ENCODE data around the gene AKR1C1.
A peak's percentile ranks its signal among the peaks of the same experiment; 100 is the strongest.
"Not testable (repeated sequence)": the region's sequence is repeated elsewhere in the genome, so short reads cannot be mapped to it uniquely, and the experiment has no call there.

Gene AKR1C1

DNA sequence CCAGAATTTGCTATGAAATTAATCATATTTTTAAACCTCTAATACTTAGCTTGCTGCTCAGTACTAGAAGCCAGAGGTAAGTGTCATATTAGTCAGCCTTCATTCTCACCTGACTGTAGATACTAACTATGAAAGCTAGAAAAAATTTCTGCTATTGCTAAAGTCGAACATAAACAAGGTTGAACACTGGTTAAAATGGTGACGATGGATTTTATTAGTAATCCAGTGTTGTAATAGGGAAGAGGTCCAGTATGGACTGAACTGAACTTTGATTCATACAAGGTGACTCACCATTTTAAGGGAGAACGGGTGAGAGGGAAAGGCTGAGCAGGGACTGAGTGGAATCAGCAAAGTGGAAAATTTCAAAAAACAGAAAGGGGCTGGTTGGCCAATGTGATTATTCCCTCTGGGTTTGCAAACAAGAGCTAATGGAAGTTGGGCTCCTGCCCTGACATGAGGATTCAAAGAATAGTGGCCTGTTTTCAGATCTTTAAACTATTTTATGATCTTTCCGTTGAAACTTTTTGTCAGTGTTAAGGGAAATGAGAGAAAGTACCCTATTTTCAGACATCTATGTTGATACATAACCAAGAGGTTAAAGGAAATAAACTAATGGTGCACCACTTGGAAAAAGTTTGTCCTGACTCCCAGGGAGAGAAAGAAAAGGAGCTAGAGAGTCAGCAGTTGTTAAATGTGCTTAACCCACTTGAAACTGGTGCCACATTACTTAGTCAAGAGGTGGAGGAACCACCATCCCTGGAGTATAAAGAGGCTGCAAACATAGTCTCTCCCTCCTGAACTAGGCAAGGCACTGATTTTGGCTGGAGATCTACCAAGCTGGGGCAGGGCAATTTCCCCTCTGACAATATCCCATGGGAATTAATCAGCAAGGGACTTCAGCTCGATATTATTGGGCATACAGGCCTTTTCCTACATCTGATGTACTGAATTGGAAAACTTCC is 15.3 kb upstream of the AKR1C1 start:
- DNase-seq, result no peak

GRCh38 chr10:4951512-4952162 is 11.6 kb upstream of the AKR1C1 start:
- DNase-seq, result not testable (repeated sequence)

GRCh38 chr10:4953405-4953804 is 9.8 kb upstream of the AKR1C1 start:
- DNase-seq, result no peak

- not testable (repeated sequence) for DNase-seq
Measured at GRCh38 chr10:4956088-4956487, 7.1 kb upstream of the AKR1C1 start.

- not testable (repeated sequence) for DNase-seq
Measured at GRCh38 chr10:4956955-4957645, 6.1 kb upstream of the AKR1C1 start.

- DNase-seq, result not testable (repeated sequence)
Measured at GRCh38 chr10:4961558-4961957, 1.7 kb upstream of the AKR1C1 start.

DNA sequence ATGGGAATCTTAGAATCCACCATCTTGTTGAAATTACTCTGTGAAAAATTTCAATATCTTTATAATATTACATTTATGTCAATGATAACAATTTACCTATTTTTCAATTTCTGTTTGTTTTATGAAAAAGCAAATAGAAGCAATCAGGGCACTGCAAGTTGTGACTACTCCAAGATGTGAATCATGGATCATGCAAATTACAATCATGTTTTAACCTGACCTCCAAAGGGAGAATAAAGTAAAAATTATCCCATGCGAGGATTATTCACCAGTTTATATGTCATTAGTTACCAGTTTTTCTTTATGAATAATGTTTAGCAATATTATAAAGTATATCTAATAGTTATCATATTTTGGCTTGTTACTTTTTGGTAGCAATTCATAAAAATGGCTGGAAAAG is 907 bp upstream of the AKR1C1 start:
- not testable (repeated sequence) for DNase-seq

- DNase-seq, result not testable (repeated sequence)
Measured at GRCh38 chr10:4963815-4964154, 570 bp downstream of the AKR1C1 start.

DNA sequence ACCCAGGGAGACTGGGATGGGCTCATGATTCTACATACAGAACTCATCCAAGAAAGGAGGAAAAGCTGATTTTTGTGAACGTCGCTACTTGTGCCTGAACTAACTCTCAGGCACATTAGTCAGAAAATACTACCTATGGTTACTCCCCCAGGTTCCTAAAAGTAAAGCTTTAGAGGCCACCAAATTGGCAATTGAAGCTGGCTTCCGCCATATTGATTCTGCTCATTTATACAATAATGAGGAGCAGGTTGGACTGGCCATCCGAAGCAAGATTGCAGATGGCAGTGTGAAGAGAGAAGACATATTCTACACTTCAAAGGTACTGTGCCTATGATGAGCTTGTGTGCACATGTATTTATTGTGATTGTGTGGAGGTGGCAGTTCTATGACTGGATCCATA is 2.5 kb downstream of the AKR1C1 start:
- DNase-seq, result not testable (repeated sequence)

DNA sequence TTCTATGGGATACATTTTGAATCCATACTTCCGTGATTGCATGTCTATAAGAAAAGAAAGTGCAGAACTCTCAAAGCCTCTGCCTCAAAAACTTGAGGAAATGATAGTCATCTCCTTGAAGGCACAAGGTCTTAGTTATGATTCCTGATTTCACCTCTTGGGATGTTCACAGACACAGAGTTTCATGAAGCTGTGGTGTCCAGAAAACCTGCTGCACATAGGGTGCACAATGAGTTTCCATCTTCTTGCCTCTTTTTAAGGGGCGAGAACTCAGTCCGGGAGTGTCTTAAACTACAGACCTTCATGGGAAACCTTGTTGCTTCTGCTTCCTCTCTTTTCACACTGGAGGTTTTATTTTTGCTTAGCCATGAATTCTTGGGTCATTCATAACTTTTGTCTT is 4.0 kb downstream of the AKR1C1 start:
- DNase-seq, result not testable (repeated sequence)

DNA sequence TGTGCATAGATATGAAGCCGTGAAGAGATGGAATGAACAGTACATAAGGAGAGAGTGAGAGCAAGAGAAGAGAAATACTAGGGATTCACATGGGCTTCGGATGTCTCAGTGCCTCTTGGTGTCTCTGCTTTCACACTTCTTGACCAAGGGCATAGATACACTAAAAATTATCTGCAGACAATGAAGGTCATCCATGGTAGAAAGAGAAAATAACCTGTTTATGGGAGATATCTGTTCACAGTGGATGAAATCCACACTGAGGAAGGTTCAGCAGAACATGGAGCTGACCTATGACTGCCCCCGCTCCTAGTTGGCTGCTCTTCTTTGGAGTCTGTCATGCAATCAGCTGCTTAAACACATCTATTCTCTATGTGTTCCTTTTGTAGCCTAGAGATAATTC is 6.1 kb downstream of the AKR1C1 start:
- DNase-seq, result not testable (repeated sequence)

DNA sequence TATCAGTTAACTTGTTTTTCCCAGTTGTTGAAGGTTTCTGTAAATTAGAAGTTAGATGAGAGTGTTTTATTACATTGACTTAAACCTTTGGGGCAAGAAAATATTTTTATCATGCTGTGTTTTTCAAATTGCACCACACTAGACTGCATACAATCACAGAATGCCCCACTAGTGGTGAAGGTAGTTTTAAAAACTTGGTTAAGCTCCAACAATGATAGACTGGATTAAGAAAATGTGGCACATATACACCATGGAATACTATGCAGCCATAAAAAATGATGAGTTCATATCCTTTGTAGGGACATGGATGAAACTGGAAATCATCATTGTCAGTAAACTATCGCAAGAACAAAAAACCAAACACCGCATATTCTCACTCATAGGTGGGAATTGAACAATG is 7.1 kb downstream of the AKR1C1 start:
- not testable (repeated sequence) for DNase-seq

DNA sequence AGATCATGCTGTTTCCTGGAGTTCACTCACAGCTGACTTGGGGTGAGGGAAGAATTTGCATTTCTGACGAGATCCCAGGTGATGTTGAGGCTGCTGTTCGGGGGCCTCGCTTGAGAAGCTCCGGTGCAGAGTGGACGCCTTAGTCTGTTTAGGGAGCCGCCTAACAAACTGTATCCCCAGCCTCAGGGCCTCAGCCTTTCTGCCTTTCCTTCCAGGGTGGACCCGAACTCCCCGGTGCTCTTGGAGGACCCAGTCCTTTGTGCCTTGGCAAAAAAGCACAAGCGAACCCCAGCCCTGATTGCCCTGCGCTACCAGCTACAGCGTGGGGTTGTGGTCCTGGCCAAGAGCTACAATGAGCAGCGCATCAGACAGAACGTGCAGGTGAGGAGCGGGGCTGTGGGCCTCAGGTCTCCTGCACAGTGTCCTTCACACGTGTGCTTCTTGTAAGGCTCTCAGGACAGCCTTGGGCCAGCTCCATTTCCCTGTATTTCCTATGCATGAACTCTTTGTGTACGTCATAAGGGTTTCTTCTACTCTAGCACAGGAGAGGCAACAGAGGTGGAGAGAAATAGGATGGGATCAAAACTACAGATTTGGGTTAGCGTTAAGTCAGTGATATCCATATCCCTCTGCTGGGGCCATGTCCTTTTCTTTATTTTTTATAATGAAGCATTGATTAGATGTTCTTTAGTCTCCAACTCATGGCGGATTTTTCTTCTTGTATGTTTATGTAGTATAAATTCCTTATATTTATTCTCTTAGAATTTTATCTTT is 9.3 kb downstream of the AKR1C1 start:
- not testable (repeated sequence) for DNase-seq

DNA sequence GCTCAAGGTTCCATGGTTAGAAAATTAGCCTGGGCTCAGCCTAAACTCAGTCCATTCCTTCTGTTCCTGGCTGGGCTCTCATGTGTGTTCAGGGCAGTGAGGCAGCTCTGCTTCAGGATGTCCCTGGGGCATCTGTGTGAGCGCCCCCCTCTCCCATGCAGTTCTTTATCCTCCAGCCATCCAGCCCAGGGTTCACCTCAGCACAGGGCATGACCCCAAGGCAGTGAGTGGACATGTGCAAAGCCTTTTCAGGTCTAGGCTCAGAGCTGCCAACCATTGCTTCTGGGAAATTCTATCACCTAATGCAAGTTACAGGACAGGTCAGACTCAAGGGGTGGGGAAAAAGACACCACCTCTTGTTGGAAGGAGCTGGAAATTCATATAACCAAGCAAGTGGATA is 10.1 kb downstream of the AKR1C1 start:
- DNase-seq, result not testable (repeated sequence)

DNA sequence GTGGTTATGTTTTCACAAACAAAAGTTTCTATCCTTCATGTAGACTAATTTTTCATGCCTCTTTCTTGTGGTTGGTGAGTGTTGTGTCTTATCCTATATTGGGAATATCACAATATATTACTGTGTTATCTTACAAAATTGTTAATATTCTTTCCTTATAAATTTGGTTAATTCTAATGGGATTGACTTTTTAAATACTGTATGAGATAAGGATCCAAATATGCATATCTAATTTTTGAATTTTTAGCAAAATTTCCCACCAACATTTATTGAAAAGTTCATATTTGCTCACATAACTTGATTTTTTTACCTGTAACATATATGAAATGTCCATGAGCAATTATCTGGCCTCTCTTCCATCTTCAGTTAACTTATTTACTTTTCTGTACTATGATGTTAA is 11.2 kb downstream of the AKR1C1 start:
- DNase-seq, result not testable (repeated sequence)

GRCh38 chr10:4977025-4977424 is 13.8 kb downstream of the AKR1C1 start:
- no peak for DNase-seq

DNA sequence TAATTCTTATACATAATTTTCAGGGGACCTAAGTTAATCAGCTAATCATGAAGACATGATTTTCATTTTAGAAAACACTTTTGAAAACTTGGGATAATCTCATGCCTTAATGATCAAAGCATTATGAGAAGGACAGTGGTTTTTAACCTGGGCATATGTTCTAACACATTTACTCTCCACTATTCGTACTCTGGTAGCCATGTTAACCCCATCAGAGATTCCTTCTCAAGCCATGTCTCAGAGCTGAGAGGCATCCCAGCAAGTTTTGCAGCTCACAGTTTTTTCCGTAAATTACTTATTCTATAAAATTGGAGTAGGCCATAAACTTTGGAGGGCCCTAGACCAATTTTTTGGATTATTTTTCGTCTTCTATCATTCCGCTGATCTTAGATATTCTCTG is 15.7 kb downstream of the AKR1C1 start:
- DNase-seq, result no peak

GRCh38 chr10:4980793-4981192 is 17.6 kb downstream of the AKR1C1 start:
- no peak for DNase-seq

GRCh38 chr10:4981722-4982471 is 18.7 kb downstream of the AKR1C1 start:
- peak in 1 of 2 donors; percentile 3 for DNase-seq

GRCh38 chr10:4982764-4983226 is 19.6 kb downstream of the AKR1C1 start:
- DNase-seq, result no peak

DNA sequence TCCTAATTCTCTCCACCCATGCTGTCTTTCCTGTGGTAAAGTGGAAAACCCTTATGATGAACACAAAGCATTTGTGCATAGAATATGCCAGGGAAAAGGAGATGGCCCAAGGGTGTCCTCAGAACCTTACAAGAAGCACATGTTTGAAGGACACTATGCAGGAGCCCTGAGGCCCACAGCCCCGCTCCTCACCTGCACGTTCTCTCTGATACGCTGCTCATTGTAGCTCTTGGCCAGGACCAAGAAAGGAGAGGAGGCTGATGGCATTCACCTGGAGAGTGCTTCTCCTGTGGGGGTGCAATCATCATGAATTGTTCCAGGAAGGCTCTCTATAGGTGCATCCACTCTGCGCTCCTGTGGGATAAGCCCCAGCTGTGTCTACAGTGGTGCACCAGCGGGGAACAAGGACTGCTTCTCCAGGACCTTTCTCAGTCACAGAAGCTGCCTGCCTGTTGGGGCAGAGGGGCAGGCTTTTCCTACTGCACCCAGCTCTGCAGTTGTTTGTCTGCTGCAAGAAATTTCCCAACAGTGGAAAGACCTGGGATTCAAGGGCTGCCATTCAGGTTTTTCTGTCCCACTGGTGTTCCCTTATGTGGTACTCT is 20.5 kb downstream of the AKR1C1 start:
- DNase-seq, result no peak

Measured in stimulated activated CD4-positive, alpha-beta T cell treated with anti-CD3 and anti-CD28 coated beads, Interleukin-2, amount 100 ng/mL, for 48 hours (primary cell).